Measurements from ENCODE around the gene SPTLC3.

The SPTLC3 gene

GRCh38 chr20:12984069-12984765 lies 24.6 kb upstream of the SPTLC3 start:
- no peak overlapping the region for H3K4me3 ChIP-seq (ENCODE audit: low read depth, low read length)

GRCh38 chr20:12984863-12985262 lies 23.9 kb upstream of the SPTLC3 start:
- in situ Hi-C loops (cut with HindIII; ENCODE audit: low sequenced_read_pairs), result no loop called here
- no peak overlapping the region for H3K4me3 ChIP-seq (ENCODE audit: low read depth, low read length)
- DNase-seq (ENCODE audit: low read depth), result no peak
- TF ChIP-seq CTCF (IDR thresholded peaks at IDR 0.05; ENCODE audit: low read depth, low read length, missing control alignments), result no peak

More at GRCh38 chr20:12984069-12984765, 24.6 kb upstream of the SPTLC3 start:
- no peak for TF ChIP-seq CTCF (IDR thresholded peaks at IDR 0.05; ENCODE audit: low read depth, low read length, missing control alignments)
- in situ Hi-C loops (cut with HindIII; ENCODE audit: low sequenced_read_pairs), result no loop called here
- peak; percentile 64 for DNase-seq (ENCODE audit: low read depth)

GRCh38 chr20:12987261-12987660 lies 21.5 kb upstream of the SPTLC3 start:
- no peak for TF ChIP-seq CTCF (IDR thresholded peaks at IDR 0.05; ENCODE audit: low read depth, low read length, missing control alignments)
- no peak for DNase-seq (ENCODE audit: low read depth)

GRCh38 chr20:12989586-12990115 lies 19.1 kb upstream of the SPTLC3 start:
- DNase-seq (ENCODE audit: low read depth), result no peak
- no peak overlapping the region for H3K4me3 ChIP-seq (ENCODE audit: low read depth, low read length)
- TF ChIP-seq CTCF (IDR thresholded peaks at IDR 0.05; ENCODE audit: low read depth, low read length, missing control alignments), result no peak
- in situ Hi-C loops (cut with HindIII; ENCODE audit: low sequenced_read_pairs), result no loop called here

More at GRCh38 chr20:12987261-12987660, 21.5 kb upstream of the SPTLC3 start:
- H3K4me3 ChIP-seq (ENCODE audit: low read depth, low read length), result no peak overlapping the region
- in situ Hi-C loops (cut with HindIII; ENCODE audit: low sequenced_read_pairs), result no loop called here

- no peak for DNase-seq (ENCODE audit: low read depth)
- no peak overlapping the region for H3K4me3 ChIP-seq (ENCODE audit: low read depth, low read length)
- TF ChIP-seq CTCF (IDR thresholded peaks at IDR 0.05; ENCODE audit: low read depth, low read length, missing control alignments), result no peak
- in situ Hi-C loops (cut with HindIII; ENCODE audit: low sequenced_read_pairs), result no loop called here
Observed at GRCh38 chr20:12997128-12997655, 11.6 kb upstream of the SPTLC3 start.

GRCh38 chr20:12998046-12998445 lies 10.7 kb upstream of the SPTLC3 start:
- in situ Hi-C loops (cut with HindIII; ENCODE audit: low sequenced_read_pairs), result no loop called here
- TF ChIP-seq CTCF (IDR thresholded peaks at IDR 0.05; ENCODE audit: low read depth, low read length, missing control alignments), result no peak
- H3K4me3 ChIP-seq (ENCODE audit: low read depth, low read length), result no peak overlapping the region
- no peak for DNase-seq (ENCODE audit: low read depth)

All from astrocyte of the cerebellum (primary cell).